GM23338 (cell line): ENCODE results near the gene DCLK3. TPM values are rescaled to one million over a fixed set of nuclear protein-coding genes. Genes with fewer than 3 reads are reported as not detected.

ENCODE experiments used
- ATAC-seq: fragments of 200-7000 bp; cut with Tn5 transposase; 3 replicates; pipeline ENCODE4 v1.9.1; 2020
- DNase-seq: peaks from one replicate; pipeline ENCODE4 v3.0.0-alpha.2; 2015; ENCODE audit warnings: low spot score
- H2AFZ ChIP-seq: fragments of 200-600 bp; sonication (generic); 2 replicates; pipeline ENCODE4 v1.8.0; 2016; ENCODE audit warnings: antibody characterized with exemption, mild to moderate bottlenecking, moderate library complexity
- H3F3A ChIP-seq: fragments of 200-600 bp; sonication (generic); replicated peaks from 2 replicates; pipeline ENCODE4 v1.8.0; 2017; ENCODE audit warnings: antibody characterized with exemption, mixed run types, low read depth
- H3K27ac ChIP-seq: fragments of 200-600 bp; sonication (generic); 2 replicates; pipeline ENCODE4 v1.6.1; 2016; ENCODE audit warnings: low read depth
- H3K27me3 ChIP-seq: fragments of 200-600 bp; sonication (generic); 2 replicates; pipeline ENCODE4 v1.8.0; 2016; ENCODE audit warnings: mild to moderate bottlenecking, mixed run types, moderate library complexity; ENCODE audit not compliant: insufficient read depth
- H3K36me3 ChIP-seq: fragments of 200-600 bp; sonication (generic); 2 replicates; pipeline ENCODE4 v1.8.0; 2016; ENCODE audit warnings: mild to moderate bottlenecking; ENCODE audit not compliant: insufficient read depth
- H3K4me1 ChIP-seq: fragments of 200-600 bp; sonication (generic); 2 replicates; pipeline ENCODE4 v1.8.0; 2016; ENCODE audit warnings: mild to moderate bottlenecking, moderate library complexity; ENCODE audit not compliant: insufficient read depth
- H3K4me2 ChIP-seq: fragments of 200-600 bp; sonication (generic); 2 replicates; pipeline ENCODE4 v1.7.1; 2017; ENCODE audit warnings: mixed run types
- H3K4me3 ChIP-seq: fragments of 200-600 bp; sonication (generic); 2 replicates; pipeline ENCODE4 v1.6.1; 2016; ENCODE audit warnings: mixed run types
- H3K79me2 ChIP-seq: fragments of 200-600 bp; sonication (generic); replicated peaks from 2 replicates; pipeline ENCODE4 v1.8.0; 2017; ENCODE audit warnings: mild to moderate bottlenecking; ENCODE audit not compliant: insufficient read depth
- H3K9me2 ChIP-seq: fragments of 200-600 bp; sonication (generic); 2 replicates; pipeline ENCODE4 v1.8.0; 2017; ENCODE audit not compliant: insufficient read depth
- H4K20me1 ChIP-seq: fragments of 200-600 bp; sonication (generic); replicated peaks from 2 replicates; pipeline ENCODE4 v1.8.0; 2017; ENCODE audit warnings: mild to moderate bottlenecking; ENCODE audit not compliant: insufficient read depth
- H3K27ac Mint-ChIP-seq: 2 replicates; pipeline ENCODE4 v1.8.0; 2020; ENCODE audit warnings: inconsistent platforms, mild to moderate bottlenecking, moderate library complexity, mixed read lengths
- H3K27me3 Mint-ChIP-seq: 3 replicates; pipeline ENCODE4 v1.8.0; 2022; ENCODE audit warnings: low read depth, mild to moderate bottlenecking, moderate library complexity, mixed read lengths, inconsistent platforms; ENCODE audit not compliant: insufficient read depth, poor library complexity
- H3K36me3 Mint-ChIP-seq: 3 replicates; pipeline ENCODE4 v1.8.0; 2021; ENCODE audit warnings: low read depth, mild to moderate bottlenecking, inconsistent platforms, moderate library complexity, mixed read lengths
- H3K4me1 Mint-ChIP-seq: 3 replicates; pipeline ENCODE4 v1.8.0; 2020; ENCODE audit warnings: mild to moderate bottlenecking, inconsistent platforms, mixed read lengths
- H3K4me3 Mint-ChIP-seq: 3 replicates; pipeline ENCODE4 v1.8.0; 2021; ENCODE audit warnings: moderate library complexity, mild to moderate bottlenecking, inconsistent platforms, mixed read lengths
- H3K9me3 Mint-ChIP-seq: 3 replicates; pipeline ENCODE4 v1.8.0; 2020; ENCODE audit warnings: moderate library complexity, mild to moderate bottlenecking, inconsistent platforms, mixed read lengths
- CREB1 ChIP-seq: fragments of 250-450 bp; sonication (Bioruptor Pico); IDR thresholded peaks from 2 replicates; pipeline ENCODE4 v1.5.0; 2020; ENCODE audit warnings: low read depth, mild to moderate bottlenecking, moderate library complexity
- EZH2 ChIP-seq: fragments of 200-600 bp; sonication (generic); IDR thresholded peaks from one replicate; pipeline ENCODE4 v1.8.0; 2017; ENCODE audit warnings: antibody characterized with exemption, mild to moderate bottlenecking, low read depth; ENCODE audit not compliant: unreplicated experiment
- EZH2phosphoT487 ChIP-seq: fragments of 200-600 bp; sonication (generic); IDR thresholded peaks from one replicate; pipeline ENCODE4 v1.8.1; 2018; ENCODE audit warnings: antibody characterized with exemption; ENCODE audit not compliant: unreplicated experiment
- JUNB ChIP-seq: IDR thresholded peaks from one replicate; pipeline ENCODE4 v1.6.1; 2016; ENCODE audit warnings: antibody characterized with exemption; ENCODE audit not compliant: unreplicated experiment
- NANOG ChIP-seq: IDR thresholded peaks from 2 replicates; pipeline ENCODE4 v1.6.1; 2016; ENCODE audit warnings: antibody characterized with exemption, borderline replicate concordance
- POLR2AphosphoS5 ChIP-seq: IDR thresholded peaks from 2 replicates; pipeline ENCODE4 v1.6.1; 2016; ENCODE audit warnings: antibody characterized with exemption, low read depth
- STAT1 ChIP-seq: IDR thresholded peaks from one replicate; pipeline ENCODE4 v1.6.1; 2016; ENCODE audit warnings: antibody characterized with exemption; ENCODE audit not compliant: unreplicated experiment
- ZNF114 ChIP-seq: fragments of 250-450 bp; sonication (Bioruptor Pico); IDR thresholded peaks from 2 replicates; pipeline ENCODE4 v1.5.0; 2020; ENCODE audit warnings: mild to moderate bottlenecking, moderate library complexity
- ZNF331 ChIP-seq: fragments of 250-450 bp; sonication (Bioruptor Pico); IDR thresholded peaks from 2 replicates; pipeline ENCODE4 v1.5.0; 2020; ENCODE audit warnings: low read depth, mild to moderate bottlenecking, moderate library complexity
- polyA plus RNA-seq: library from polyadenylated mRNA; unstranded; fragments of >200 nt; fragmentation: Nextera tagmentation; extraction: Ambion mirVana; gene quantifications from 2 replicates; pipeline ENCODE4 v1.2.1, GENCODE V29; 2016
- total RNA-seq: library from RNA; depleted of rRNA; stranded (reverse); fragments of >200 nt; shearing (Covaris generic); gene quantifications from 2 replicates; pipeline ENCODE4 v1.2.3, GENCODE V29; 2014
- TF ChIP-seq, protein P1 (sequence below): IDR thresholded peaks from one replicate; pipeline ENCODE4 v1.6.1; 2018; ENCODE audit warnings: antibody characterized with exemption; ENCODE audit not compliant: unreplicated experiment
- TF ChIP-seq, protein P2 (sequence below): IDR thresholded peaks from 2 replicates; pipeline ENCODE4 v1.6.1; 2016; ENCODE audit warnings: antibody characterized with exemption
- TF ChIP-seq, protein P3 (sequence below): fragments of 250-450 bp; sonication (Bioruptor Pico); IDR thresholded peaks from 2 replicates; pipeline ENCODE4 v1.5.0; 2020; ENCODE audit warnings: mild to moderate bottlenecking, moderate library complexity
- TF ChIP-seq, protein P4 (sequence below), 2 experiments: fragments of 200-600 bp in 1 of 2; sonication (generic) in 1 of 2; conservative IDR thresholded peaks; 2 replicates each; pipeline versions ENCODE4 v1.5.1 to v1.6.1; 2016 to 2017; ENCODE audit warnings: antibody characterized with exemption in 2 of 2, low read depth in 2 of 2, mild to moderate bottlenecking in 2 of 2, moderate library complexity in 1 of 2

DCLK3 gene
- total and polyA plus RNA-seq, 2 experiments from 2014 or later = 0.40 to 0.66 TPM

DNA sequence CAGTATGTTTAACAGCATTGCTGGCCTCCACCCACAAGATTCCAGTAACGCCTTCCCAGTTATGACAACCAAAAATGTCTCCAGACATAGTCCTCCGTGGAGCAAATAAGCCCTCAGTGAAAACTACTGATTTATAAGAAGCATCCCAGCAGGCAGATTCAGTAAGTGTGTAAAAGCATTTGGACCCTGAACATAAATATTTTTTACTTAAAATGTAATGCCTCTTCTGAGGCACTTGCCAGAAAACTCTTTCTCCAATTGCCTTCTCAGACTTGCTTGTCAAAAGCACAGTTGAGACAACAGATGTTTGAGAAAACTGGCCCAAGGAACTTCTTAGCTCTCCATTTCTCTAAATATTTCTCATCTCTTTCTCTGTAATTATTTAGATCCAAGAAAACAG, 31.8 kb upstream of the DCLK3 start:
- Histone ChIP-seq H3K36me3 (no peaks in the 10 kb centered on the region), H3F3A (no peaks in the 10 kb centered on the region), H3K27ac (no peak overlapping the region), H3K9me2 (no peaks in the 10 kb centered on the region), H3K4me3 (no peak overlapping the region), H2AFZ (no peak overlapping the region), H3K79me2 (no peaks in the 10 kb centered on the region), H3K4me1 (peaks cover 7% of the 10 kb centered on the region; the same call in 1 of the 2 replicates), H3K4me2 (no peak overlapping the region), H3K27me3 (no peaks in the 10 kb centered on the region), H4K20me1 (no peaks in the 10 kb centered on the region)
- Mint-ChIP-seq H3K27ac (no peak overlapping the region), H3K4me3 (no peak overlapping the region), H3K9me3 (no peaks in the 10 kb centered on the region), H3K27me3 (no peaks in the 10 kb centered on the region), H3K4me1 (peaks cover 11% of the 10 kb centered on the region), H3K36me3 (no peaks in the 10 kb centered on the region)
- TF ChIP-seq EZH2 (no peak), EZH2phosphoT487 (no peak), NANOG (no peak), STAT1 (no peak), ZNF331 (CRISPR knock-in tag) (no peak), CREB1 (no peak), POLR2AphosphoS5 (no peak), ZNF114 (CRISPR knock-in tag) (no peak), JUNB (no peak)
- TF ChIP-seq, protein P1, sequence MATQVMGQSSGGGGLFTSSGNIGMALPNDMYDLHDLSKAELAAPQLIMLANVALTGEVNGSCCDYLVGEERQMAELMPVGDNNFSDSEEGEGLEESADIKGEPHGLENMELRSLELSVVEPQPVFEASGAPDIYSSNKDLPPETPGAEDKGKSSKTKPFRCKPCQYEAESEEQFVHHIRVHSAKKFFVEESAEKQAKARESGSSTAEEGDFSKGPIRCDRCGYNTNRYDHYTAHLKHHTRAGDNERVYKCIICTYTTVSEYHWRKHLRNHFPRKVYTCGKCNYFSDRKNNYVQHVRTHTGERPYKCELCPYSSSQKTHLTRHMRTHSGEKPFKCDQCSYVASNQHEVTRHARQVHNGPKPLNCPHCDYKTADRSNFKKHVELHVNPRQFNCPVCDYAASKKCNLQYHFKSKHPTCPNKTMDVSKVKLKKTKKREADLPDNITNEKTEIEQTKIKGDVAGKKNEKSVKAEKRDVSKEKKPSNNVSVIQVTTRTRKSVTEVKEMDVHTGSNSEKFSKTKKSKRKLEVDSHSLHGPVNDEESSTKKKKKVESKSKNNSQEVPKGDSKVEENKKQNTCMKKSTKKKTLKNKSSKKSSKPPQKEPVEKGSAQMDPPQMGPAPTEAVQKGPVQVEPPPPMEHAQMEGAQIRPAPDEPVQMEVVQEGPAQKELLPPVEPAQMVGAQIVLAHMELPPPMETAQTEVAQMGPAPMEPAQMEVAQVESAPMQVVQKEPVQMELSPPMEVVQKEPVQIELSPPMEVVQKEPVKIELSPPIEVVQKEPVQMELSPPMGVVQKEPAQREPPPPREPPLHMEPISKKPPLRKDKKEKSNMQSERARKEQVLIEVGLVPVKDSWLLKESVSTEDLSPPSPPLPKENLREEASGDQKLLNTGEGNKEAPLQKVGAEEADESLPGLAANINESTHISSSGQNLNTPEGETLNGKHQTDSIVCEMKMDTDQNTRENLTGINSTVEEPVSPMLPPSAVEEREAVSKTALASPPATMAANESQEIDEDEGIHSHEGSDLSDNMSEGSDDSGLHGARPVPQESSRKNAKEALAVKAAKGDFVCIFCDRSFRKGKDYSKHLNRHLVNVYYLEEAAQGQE = no peak
- TF ChIP-seq, protein P2, sequence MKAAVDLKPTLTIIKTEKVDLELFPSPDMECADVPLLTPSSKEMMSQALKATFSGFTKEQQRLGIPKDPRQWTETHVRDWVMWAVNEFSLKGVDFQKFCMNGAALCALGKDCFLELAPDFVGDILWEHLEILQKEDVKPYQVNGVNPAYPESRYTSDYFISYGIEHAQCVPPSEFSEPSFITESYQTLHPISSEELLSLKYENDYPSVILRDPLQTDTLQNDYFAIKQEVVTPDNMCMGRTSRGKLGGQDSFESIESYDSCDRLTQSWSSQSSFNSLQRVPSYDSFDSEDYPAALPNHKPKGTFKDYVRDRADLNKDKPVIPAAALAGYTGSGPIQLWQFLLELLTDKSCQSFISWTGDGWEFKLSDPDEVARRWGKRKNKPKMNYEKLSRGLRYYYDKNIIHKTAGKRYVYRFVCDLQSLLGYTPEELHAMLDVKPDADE = no peak
- TF ChIP-seq, protein P3, sequence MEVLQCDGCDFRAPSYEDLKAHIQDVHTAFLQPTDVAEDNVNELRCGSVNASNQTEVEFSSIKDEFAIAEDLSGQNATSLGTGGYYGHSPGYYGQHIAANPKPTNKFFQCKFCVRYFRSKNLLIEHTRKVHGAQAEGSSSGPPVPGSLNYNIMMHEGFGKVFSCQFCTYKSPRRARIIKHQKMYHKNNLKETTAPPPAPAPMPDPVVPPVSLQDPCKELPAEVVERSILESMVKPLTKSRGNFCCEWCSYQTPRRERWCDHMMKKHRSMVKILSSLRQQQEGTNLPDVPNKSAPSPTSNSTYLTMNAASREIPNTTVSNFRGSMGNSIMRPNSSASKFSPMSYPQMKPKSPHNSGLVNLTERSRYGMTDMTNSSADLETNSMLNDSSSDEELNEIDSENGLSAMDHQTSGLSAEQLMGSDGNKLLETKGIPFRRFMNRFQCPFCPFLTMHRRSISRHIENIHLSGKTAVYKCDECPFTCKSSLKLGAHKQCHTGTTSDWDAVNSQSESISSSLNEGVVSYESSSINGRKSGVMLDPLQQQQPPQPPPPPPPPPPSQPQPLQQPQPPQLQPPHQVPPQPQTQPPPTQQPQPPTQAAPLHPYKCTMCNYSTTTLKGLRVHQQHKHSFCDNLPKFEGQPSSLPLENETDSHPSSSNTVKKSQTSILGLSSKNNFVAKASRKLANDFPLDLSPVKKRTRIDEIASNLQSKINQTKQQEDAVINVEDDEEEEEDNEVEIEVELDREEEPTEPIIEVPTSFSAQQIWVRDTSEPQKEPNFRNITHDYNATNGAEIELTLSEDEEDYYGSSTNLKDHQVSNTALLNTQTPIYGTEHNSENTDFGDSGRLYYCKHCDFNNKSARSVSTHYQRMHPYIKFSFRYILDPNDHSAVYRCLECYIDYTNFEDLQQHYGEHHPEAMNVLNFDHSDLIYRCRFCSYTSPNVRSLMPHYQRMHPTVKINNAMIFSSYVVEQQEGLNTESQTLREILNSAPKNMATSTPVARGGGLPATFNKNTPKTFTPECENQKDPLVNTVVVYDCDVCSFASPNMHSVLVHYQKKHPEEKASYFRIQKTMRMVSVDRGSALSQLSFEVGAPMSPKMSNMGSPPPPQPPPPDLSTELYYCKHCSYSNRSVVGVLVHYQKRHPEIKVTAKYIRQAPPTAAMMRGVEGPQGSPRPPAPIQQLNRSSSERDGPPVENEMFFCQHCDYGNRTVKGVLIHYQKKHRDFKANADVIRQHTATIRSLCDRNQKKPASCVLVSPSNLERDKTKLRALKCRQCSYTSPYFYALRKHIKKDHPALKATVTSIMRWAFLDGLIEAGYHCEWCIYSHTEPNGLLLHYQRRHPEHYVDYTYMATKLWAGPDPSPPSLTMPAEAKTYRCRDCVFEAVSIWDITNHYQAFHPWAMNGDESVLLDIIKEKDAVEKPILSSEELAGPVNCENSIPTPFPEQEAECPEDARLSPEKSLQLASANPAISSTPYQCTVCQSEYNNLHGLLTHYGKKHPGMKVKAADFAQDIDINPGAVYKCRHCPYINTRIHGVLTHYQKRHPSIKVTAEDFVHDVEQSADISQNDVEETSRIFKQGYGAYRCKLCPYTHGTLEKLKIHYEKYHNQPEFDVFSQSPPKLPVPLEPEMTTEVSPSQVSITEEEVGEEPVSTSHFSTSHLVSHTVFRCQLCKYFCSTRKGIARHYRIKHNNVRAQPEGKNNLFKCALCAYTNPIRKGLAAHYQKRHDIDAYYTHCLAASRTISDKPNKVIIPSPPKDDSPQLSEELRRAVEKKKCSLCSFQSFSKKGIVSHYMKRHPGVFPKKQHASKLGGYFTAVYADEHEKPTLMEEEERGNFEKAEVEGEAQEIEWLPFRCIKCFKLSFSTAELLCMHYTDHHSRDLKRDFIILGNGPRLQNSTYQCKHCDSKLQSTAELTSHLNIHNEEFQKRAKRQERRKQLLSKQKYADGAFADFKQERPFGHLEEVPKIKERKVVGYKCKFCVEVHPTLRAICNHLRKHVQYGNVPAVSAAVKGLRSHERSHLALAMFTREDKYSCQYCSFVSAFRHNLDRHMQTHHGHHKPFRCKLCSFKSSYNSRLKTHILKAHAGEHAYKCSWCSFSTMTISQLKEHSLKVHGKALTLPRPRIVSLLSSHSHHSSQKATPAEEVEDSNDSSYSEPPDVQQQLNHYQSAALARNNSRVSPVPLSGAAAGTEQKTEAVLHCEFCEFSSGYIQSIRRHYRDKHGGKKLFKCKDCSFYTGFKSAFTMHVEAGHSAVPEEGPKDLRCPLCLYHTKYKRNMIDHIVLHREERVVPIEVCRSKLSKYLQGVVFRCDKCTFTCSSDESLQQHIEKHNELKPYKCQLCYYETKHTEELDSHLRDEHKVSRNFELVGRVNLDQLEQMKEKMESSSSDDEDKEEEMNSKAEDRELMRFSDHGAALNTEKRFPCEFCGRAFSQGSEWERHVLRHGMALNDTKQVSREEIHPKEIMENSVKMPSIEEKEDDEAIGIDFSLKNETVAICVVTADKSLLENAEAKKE (CRISPR knock-in tag) = no peak
- TF ChIP-seq, protein P4, sequence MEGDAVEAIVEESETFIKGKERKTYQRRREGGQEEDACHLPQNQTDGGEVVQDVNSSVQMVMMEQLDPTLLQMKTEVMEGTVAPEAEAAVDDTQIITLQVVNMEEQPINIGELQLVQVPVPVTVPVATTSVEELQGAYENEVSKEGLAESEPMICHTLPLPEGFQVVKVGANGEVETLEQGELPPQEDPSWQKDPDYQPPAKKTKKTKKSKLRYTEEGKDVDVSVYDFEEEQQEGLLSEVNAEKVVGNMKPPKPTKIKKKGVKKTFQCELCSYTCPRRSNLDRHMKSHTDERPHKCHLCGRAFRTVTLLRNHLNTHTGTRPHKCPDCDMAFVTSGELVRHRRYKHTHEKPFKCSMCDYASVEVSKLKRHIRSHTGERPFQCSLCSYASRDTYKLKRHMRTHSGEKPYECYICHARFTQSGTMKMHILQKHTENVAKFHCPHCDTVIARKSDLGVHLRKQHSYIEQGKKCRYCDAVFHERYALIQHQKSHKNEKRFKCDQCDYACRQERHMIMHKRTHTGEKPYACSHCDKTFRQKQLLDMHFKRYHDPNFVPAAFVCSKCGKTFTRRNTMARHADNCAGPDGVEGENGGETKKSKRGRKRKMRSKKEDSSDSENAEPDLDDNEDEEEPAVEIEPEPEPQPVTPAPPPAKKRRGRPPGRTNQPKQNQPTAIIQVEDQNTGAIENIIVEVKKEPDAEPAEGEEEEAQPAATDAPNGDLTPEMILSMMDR (conservative IDR thresholded peaks at IDR 0.05; ENCODE audit: low read depth in 2 of 2) = no peak
- ATAC-seq (no peak), DNase-seq (no peak)
